T-cell (primary cell): ENCODE data around the gene CFAP299. TPM values are rescaled to one million over a fixed set of nuclear protein-coding genes. Genes with fewer than 3 reads are reported as not detected.
"Not testable (repeated sequence)": the region's sequence is repeated elsewhere in the genome, so short reads cannot be mapped to it uniquely, and the experiment has no call there.

Source experiments
- ATAC-seq, 4 experiments: fragments of 200-7000 bp in 3 of 4; fragments of 150-1000 bp in 1 of 4; cut with Tn5 transposase; replicated peaks in 1 of 4; 1 replicate in 3 of 4; 2 replicates in 1 of 4; pipeline ENCODE4 v1.10.0; 2021; ENCODE audit warnings: moderate library complexity in 3 of 4, mild to moderate bottlenecking in 2 of 4, moderate number of reproducible peaks in 1 of 4
- CTCF ChIA-PET, 2 donors: fragments of 300-600 bp; sonication (Branson Sonifier 250); formaldehyde crosslinking; loops; one replicate each; lab custom pipeline; 2022; ENCODE audit warnings: antibody characterized with exemption in 2 of 2; lab: Charles Lee
- POLR2A ChIA-PET, 2 donors: fragments of 300-600 bp; sonication (Branson Sonifier 250); formaldehyde crosslinking; loops; one replicate each; lab custom pipeline; 2022; ENCODE audit warnings: antibody characterized with exemption in 2 of 2; lab: Charles Lee
- DNase-seq, 35 experiments: peaks; one replicate each; pipeline versions ENCODE4 v3.0.0 to v3.0.0-alpha.2; 2013 to 2023
- H3K27ac ChIP-seq: one replicate; pipeline ENCODE4 v1.5.1; 2013; ENCODE audit warnings: low read length
- H3K27me3 ChIP-seq, 2 experiments: replicated peaks in 1 of 2; 1 replicate in 1 of 2; 2 replicates in 1 of 2; pipeline versions ENCODE4 v1.6.1 to v1.7.0; 2013; ENCODE audit warnings: low read length in 1 of 2, mixed read lengths in 1 of 2; ENCODE audit not compliant: control insufficient read depth in 2 of 2, insufficient read depth in 2 of 2; ENCODE audit errors: extremely low read depth in 1 of 2
- H3K36me3 ChIP-seq, 2 donors: 1 replicate in 1 of 2; 2 replicates in 1 of 2; pipeline versions ENCODE4 v1.6.1 to v1.7.0; 2013; ENCODE audit warnings: low read length in 1 of 2; ENCODE audit not compliant: control insufficient read depth in 2 of 2, insufficient read depth in 1 of 2; ENCODE audit errors: extremely low read depth in 1 of 2
- H3K4me1 ChIP-seq, 2 experiments: 1 replicate in 1 of 2; 2 replicates in 1 of 2; pipeline versions ENCODE4 v1.6.1 to v1.7.0; 2013; ENCODE audit warnings: low read length in 2 of 2, mixed read lengths in 1 of 2; ENCODE audit not compliant: insufficient read depth in 2 of 2, control insufficient read depth in 1 of 2; ENCODE audit errors: extremely low read depth in 1 of 2
- H3K4me3 ChIP-seq, 2 donors: 1 replicate in 1 of 2; 2 replicates in 1 of 2; pipeline versions ENCODE4 v1.5.1 to v1.7.0; 2013; ENCODE audit warnings: mild to moderate bottlenecking in 2 of 2, low read length in 1 of 2, moderate library complexity in 1 of 2; ENCODE audit not compliant: control insufficient read depth in 1 of 2; ENCODE audit errors: extremely low read depth in 1 of 2
- H3K9me3 ChIP-seq: 2 replicates; pipeline ENCODE4 v1.7.0; 2013
- H3K27ac Mint-ChIP-seq, 2 donors: one replicate each; pipeline ENCODE4 v1.8.0; 2020 to 2021; ENCODE audit warnings: mild to moderate bottlenecking in 2 of 2, mixed read lengths in 2 of 2
- H3K27me3 Mint-ChIP-seq, 2 donors: one replicate each; pipeline ENCODE4 v1.8.0; 2021 to 2022; ENCODE audit warnings: mixed read lengths in 2 of 2
- H3K36me3 Mint-ChIP-seq: one replicate; pipeline ENCODE4 v1.8.0; 2021; ENCODE audit warnings: mixed read lengths
- H3K4me1 Mint-ChIP-seq, 3 donors: one replicate each; pipeline ENCODE4 v1.8.0; 2020 to 2022; ENCODE audit warnings: mixed read lengths in 3 of 3, mild to moderate bottlenecking in 1 of 3
- H3K4me3 Mint-ChIP-seq, 3 donors: one replicate each; pipeline ENCODE4 v1.8.0; 2020 to 2022; ENCODE audit warnings: mild to moderate bottlenecking in 3 of 3, mixed read lengths in 3 of 3, moderate library complexity in 3 of 3
- H3K9me3 Mint-ChIP-seq, 3 donors: one replicate each; pipeline ENCODE4 v1.8.0; 2020 to 2022; ENCODE audit warnings: mixed read lengths in 3 of 3
- WGBS: methylation state at CpG from one replicate; pipeline ENCODE4 v1.1.5; 2013; ENCODE audit warnings: missing lambda C conversion rate; ENCODE audit not compliant: insufficient coverage; 5-methylcytosine and 5-hydroxymethylcytosine counted together
- total RNA-seq, 35 experiments: library from RNA in 6 of 35; stranded (reverse) in 6 of 35; fragments of 120-200 nt in 1 of 35; gene quantifications; one replicate each; pipeline versions ENCODE4 v1.2.1 to v1.2.4 and lab custom pipeline; 2013 to 2026

CFAP299 gene
- total RNA-seq, 5 donors from 2014 or later (not counting 1 experiment from before 2014, with no cell fraction given): 0.35 TPM; not detected in 4

DNA sequence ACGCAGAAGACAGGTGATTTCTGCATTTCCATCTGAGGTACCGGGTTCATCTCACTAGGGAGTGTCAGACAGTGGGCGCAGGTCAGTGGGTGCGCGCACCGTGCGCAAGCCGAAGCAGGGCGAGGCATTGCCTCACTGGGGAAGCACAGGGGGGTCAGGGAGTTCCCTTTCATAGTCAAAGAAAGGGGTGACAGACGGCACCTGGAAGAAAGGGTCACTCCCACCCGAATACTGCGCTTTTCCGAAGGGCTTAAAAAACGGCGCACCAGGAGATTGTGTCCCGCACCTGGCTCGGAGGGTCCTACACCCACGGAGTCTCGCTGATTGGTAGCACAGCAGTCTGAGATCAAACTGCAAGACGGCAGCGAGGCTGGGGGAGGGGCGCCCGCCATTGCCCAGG is 352.2 kb downstream of the CFAP299 start:
- H3K4me1 ChIP-seq, H3K9me3 Mint-ChIP-seq, H3K36me3 Mint-ChIP-seq, H3K27ac ChIP-seq, ATAC-seq, H3K36me3 ChIP-seq, H3K4me1 Mint-ChIP-seq, H3K27ac Mint-ChIP-seq, CTCF ChIA-PET, H3K27me3 ChIP-seq, H3K4me3 Mint-ChIP-seq, H3K9me3 ChIP-seq, POLR2A ChIA-PET, DNase-seq, H3K4me3 ChIP-seq: not testable (repeated sequence)
- peaks cover 6 to 10% of the 10 kb centered on the region in 2 donors for H3K27me3 Mint-ChIP-seq
- WGBS: 92% methylated on average over 2 of the region's 23 CpGs

DNA sequence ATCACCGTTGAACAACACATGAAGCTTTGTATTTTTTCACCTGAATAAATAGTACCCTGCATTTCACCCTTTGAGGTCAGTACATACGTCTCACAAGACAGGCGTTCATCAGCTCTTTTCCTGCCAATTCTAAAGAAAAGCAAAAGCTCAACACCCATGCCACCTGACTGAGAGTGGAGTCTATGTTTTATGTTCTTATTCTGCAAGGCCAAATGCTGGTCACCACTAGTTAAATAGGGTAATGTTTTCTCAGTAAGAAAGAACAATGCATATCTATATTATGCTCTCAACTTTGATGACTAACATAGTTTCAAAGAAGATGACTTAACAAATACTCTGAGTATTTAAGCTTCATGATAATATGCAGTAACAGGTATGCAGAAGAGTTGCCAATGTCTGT is 358.6 kb downstream of the CFAP299 start:
- no peak overlapping the region for H3K27ac ChIP-seq
- no peak overlapping the region for H3K4me3 ChIP-seq
- ATAC-seq: no peak
- no peaks in the 10 kb centered on the region for H3K4me1 ChIP-seq
- no CpG with 5 or more reads among the region's 3 CpGs for WGBS
- ChIA-PET CTCF (interaction anchor here in 1 of 2 donors (0.6 kb wide), 1 partner anchor 25 kb away, joined by 6 read pairs; no protein-coding TSS in a partner anchor), POLR2A (interaction anchor here (0.5 to 1.0 kb wide), 4 partner anchors 60 to 1521 kb away, joined by 3 to 7 read pairs (median 3); no protein-coding TSS in a partner anchor)
- no peak overlapping the region for H3K27ac Mint-ChIP-seq
- H3K36me3 ChIP-seq: no peaks in the 10 kb centered on the region
- H3K27me3 Mint-ChIP-seq: no peaks in the 10 kb centered on the region
- H3K4me3 Mint-ChIP-seq: no peak overlapping the region
- no peaks in the 10 kb centered on the region for H3K36me3 Mint-ChIP-seq
- no peaks in the 10 kb centered on the region for H3K9me3 Mint-ChIP-seq
- no peak for DNase-seq
- H3K9me3 ChIP-seq: no peaks in the 10 kb centered on the region
- H3K27me3 ChIP-seq: no peaks in the 10 kb centered on the region
- no peaks in the 10 kb centered on the region for H3K4me1 Mint-ChIP-seq

GRCh38 chr4:80705311-80705710 is 369.8 kb downstream of the CFAP299 start:
- Histone ChIP-seq H3K9me3 (no peaks in the 10 kb centered on the region), H3K4me1 (peaks cover 0 to 19% of the 10 kb centered on the region in 2 experiments), H3K27me3 (no peaks in the 10 kb centered on the region), H3K27ac (no peak overlapping the region), H3K4me3 (no peak overlapping the region), H3K36me3 (no peaks in the 10 kb centered on the region)
- ATAC-seq (no peak), DNase-seq (no peak)
- Mint-ChIP-seq H3K27ac (no peak overlapping the region), H3K4me3 (no peak overlapping the region), H3K4me1 (peaks cover 17 to 24% (median 23%) of the 10 kb centered on the region in 3 donors), H3K9me3 (no peaks in the 10 kb centered on the region), H3K36me3 (no peaks in the 10 kb centered on the region), H3K27me3 (no peaks in the 10 kb centered on the region)
- ChIA-PET CTCF (no interaction called here), POLR2A (no interaction called here)
- WGBS: no CpG with 5 or more reads among the region's 3 CpGs

DNA sequence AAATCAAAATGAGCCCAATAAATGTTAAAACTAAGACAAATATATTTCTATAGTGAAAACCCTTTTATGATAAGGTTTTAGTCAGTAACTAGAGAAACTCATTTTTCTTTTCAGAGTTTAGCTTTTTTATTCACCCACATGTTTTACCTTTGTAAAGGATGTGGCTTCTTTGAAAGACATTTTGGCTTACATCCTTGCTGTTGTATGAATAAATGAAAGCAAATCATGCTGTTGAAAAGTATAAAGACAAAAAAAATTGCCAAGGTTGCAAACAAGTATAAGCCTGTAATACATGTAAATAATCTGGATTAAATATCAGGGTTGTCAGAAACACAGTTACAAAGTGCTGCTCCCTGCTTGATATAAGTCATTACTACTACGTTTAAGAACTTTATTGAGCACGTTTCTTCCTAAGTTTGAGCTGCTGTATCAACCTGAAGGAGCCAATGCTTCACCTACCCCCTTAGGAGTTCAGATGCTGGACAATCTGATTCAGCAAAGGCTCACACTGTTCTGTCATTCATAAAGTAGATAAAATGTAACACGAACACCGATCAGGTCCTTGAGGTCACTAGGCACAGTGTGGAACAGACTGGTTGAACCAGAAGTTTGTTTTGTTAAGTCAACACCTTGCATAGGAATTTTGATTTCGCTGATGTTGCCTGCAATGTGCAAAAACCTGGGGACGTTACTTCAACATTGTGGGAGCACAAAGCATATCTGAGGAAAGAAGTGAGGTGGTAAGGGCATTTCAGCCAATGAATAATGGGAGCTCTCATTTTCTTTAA is 373.7 kb downstream of the CFAP299 start:
- peaks cover 19 to 35% (median 28%) of the 10 kb centered on the region in 3 donors for H3K4me1 Mint-ChIP-seq
- Histone ChIP-seq H3K36me3 (no peaks in the 10 kb centered on the region), H3K4me1 (peaks cover 0 to 21% of the 10 kb centered on the region in 2 experiments), H3K27ac (no peak overlapping the region), H3K27me3 (no peaks in the 10 kb centered on the region), H3K9me3 (no peaks in the 10 kb centered on the region), H3K4me3 (no peak overlapping the region)
- DNase-seq: peak in 1 of 35 experiments; percentile 8
- peak; percentile 48 to 83 (median 59) for ATAC-seq
- CTCF ChIA-PET: interaction anchor here in 1 of 2 donors (0.9 kb wide), 1 partner anchor 10 kb away, joined by 3 read pairs; no protein-coding TSS in a partner anchor
- WGBS: 47% methylated on average over 4 of the region's 6 CpGs
- H3K27me3 Mint-ChIP-seq: no peaks in the 10 kb centered on the region
- POLR2A ChIA-PET: no interaction called here
- H3K27ac Mint-ChIP-seq: peak overlapping the region in 1 of 2 donors; percentile 83
- no peaks in the 10 kb centered on the region for H3K36me3 Mint-ChIP-seq
- H3K9me3 Mint-ChIP-seq: peaks cover 0 to 3% (median 0%) of the 10 kb centered on the region in 3 donors
- peak overlapping the region in 1 of 3 donors; percentile 36 for H3K4me3 Mint-ChIP-seq

GRCh38 chr4:80710748-80711451 is 375.4 kb downstream of the CFAP299 start:
- DNase-seq (no peak), ATAC-seq (no peak)
- H3K27ac Mint-ChIP-seq: no peak overlapping the region
- Histone ChIP-seq H3K27me3 (no peaks in the 10 kb centered on the region), H3K4me3 (no peak overlapping the region), H3K36me3 (no peaks in the 10 kb centered on the region), H3K27ac (no peak overlapping the region), H3K4me1 (peaks cover 0 to 29% of the 10 kb centered on the region in 2 experiments), H3K9me3 (no peaks in the 10 kb centered on the region)
- ChIA-PET CTCF (no interaction called here), POLR2A (no interaction called here)
- H3K27me3 Mint-ChIP-seq: no peaks in the 10 kb centered on the region
- WGBS: 50% methylated on average over 2 of the region's 5 CpGs
- no peaks in the 10 kb centered on the region for H3K36me3 Mint-ChIP-seq
- H3K4me1 Mint-ChIP-seq: peaks cover 25 to 46% (median 37%) of the 10 kb centered on the region in 3 donors
- H3K4me3 Mint-ChIP-seq: no peak overlapping the region
- H3K9me3 Mint-ChIP-seq: peaks cover 0 to 3% (median 0%) of the 10 kb centered on the region in 3 donors

GRCh38 chr4:80711956-80712355 is 376.4 kb downstream of the CFAP299 start:
- ATAC-seq (no peak), DNase-seq (no peak)
- WGBS: no CpG with 5 or more reads among the region's 1 CpG
- Mint-ChIP-seq H3K4me3 (no peak overlapping the region), H3K4me1 (peaks cover 25 to 46% (median 37%) of the 10 kb centered on the region in 3 donors), H3K27ac (no peak overlapping the region), H3K36me3 (no peaks in the 10 kb centered on the region), H3K27me3 (no peaks in the 10 kb centered on the region), H3K9me3 (peaks cover 0 to 3% (median 0%) of the 10 kb centered on the region in 3 donors)
- CTCF ChIA-PET: interaction anchor here in 1 of 2 donors (0.8 kb wide), 1 partner anchor 10 kb away, joined by 3 read pairs; no protein-coding TSS in a partner anchor
- no peak overlapping the region for H3K4me3 ChIP-seq
- no peak overlapping the region for H3K27ac ChIP-seq
- peaks cover 0 to 29% of the 10 kb centered on the region in 2 experiments for H3K4me1 ChIP-seq
- no peaks in the 10 kb centered on the region for H3K9me3 ChIP-seq
- POLR2A ChIA-PET: interaction anchor here in 1 of 2 donors (0.6 kb wide), 1 partner anchor 213 kb away, joined by 3 read pairs; no protein-coding TSS in a partner anchor
- no peaks in the 10 kb centered on the region for H3K27me3 ChIP-seq
- H3K36me3 ChIP-seq: no peaks in the 10 kb centered on the region
